K562 (cell line): ENCODE measurements around the gene USP24. TPM values are rescaled to one million over a fixed set of nuclear protein-coding genes. Genes with fewer than 3 reads are reported as not detected.
"Not testable (repeated sequence)": the region's sequence is repeated elsewhere in the genome, so short reads cannot be mapped to it uniquely, and the experiment has no call there.

Source experiments
- ATAC-seq: fragments of 200-7000 bp; cut with Tn5 transposase; 3 replicates; pipeline ENCODE4 v1.9.1; 2020; ENCODE audit warnings: moderate library complexity
- BruUV-seq: library from RNA; stranded (reverse); fragments of 400-500 nt; replicated peaks from 2 replicates; lab custom pipeline; 2021; lab: Mats Ljungman, UMichigan
- CTCF ChIA-PET: fragments of 300-600 bp; formaldehyde crosslinking; extraction: SDS; loops from one replicate; lab custom pipeline; 2021; ENCODE audit warnings: low intra/inter-chr PET ratio; lab: Yijun Ruan, JAX
- POLR2A ChIA-PET: fragments of 300-600, 350-650 bp; sonication (Branson Sonifier 250); formaldehyde crosslinking; extraction: SDS; loops from one replicate; lab custom pipeline; 2021; ENCODE audit warnings: antibody characterized with exemption, inconsistent platforms; lab: Yijun Ruan, JAX
- DNase-seq, 4 experiments: peaks; one replicate each; pipeline versions ENCODE4 v3.0.0 to v3.0.0-alpha.2; 2011 to 2018; ENCODE audit warnings: low spot score in 3 of 4, mixed read lengths in 3 of 4; ENCODE audit errors: extremely low read depth in 1 of 4
- FAIRE-seq: peaks from 2 replicates; lab custom pipeline; 2011; peaks lifted over from hg19 to GRCh38; lab: Jason Lieb, UNC
- H2AFZ ChIP-seq: 2 replicates; pipeline ENCODE4 v1.6.0; 2011; ENCODE audit warnings: low read depth, low read length, control low read depth, inconsistent platforms
- H3K27ac ChIP-seq: fragments of 200-600 bp; 3 replicates; pipeline ENCODE4 v1.8.0; 2011; ENCODE audit warnings: low read depth, mild to moderate bottlenecking, control low read depth, inconsistent platforms, low read length, moderate library complexity, mixed read lengths; ENCODE audit errors: extremely low read depth
- H3K27me3 ChIP-seq, 2 experiments: fragments of 300-600 bp in 1 of 2; 2 replicates in 1 of 2; 3 replicates in 1 of 2; pipeline versions ENCODE4 v1.6.0 to v1.8.0; 2011; ENCODE audit warnings: inconsistent platforms in 2 of 2, low read length in 2 of 2, mild to moderate bottlenecking in 1 of 2, mixed read lengths in 1 of 2, moderate library complexity in 1 of 2; ENCODE audit not compliant: control insufficient read depth in 2 of 2, insufficient read depth in 2 of 2
- H3K36me3 ChIP-seq: fragments of 300-600 bp; 3 replicates; pipeline ENCODE4 v1.8.0; 2011; ENCODE audit warnings: mild to moderate bottlenecking, low read length, inconsistent platforms; ENCODE audit not compliant: control insufficient read depth, insufficient read depth
- H3K4me1 ChIP-seq, 2 experiments: fragments of 200-600 bp in 1 of 2; replicated peaks in 1 of 2; 2 replicates in 1 of 2; 3 replicates in 1 of 2; pipeline versions ENCODE4 v1.5.1 to v1.8.0; 2011; ENCODE audit warnings: inconsistent platforms in 2 of 2, low read length in 2 of 2, mild to moderate bottlenecking in 1 of 2, mixed read lengths in 1 of 2, moderate library complexity in 1 of 2; ENCODE audit not compliant: control insufficient read depth in 2 of 2, insufficient read depth in 2 of 2
- H3K4me2 ChIP-seq: 2 replicates; pipeline ENCODE4 v1.6.1; 2011; ENCODE audit warnings: low read length, control low read depth, inconsistent platforms, mixed read lengths; ENCODE audit not compliant: insufficient read depth
- H3K4me3 ChIP-seq: fragments of 200-600 bp; sonication (generic), shearing (Covaris generic); 2 replicates; pipeline ENCODE4 v1.5.1; 2016; ENCODE audit warnings: control low read depth, inconsistent platforms
- H3K79me2 ChIP-seq: fragments of 200-600 bp; 3 replicates; pipeline ENCODE4 v1.8.0; 2011; ENCODE audit warnings: low read length, inconsistent platforms; ENCODE audit not compliant: control insufficient read depth, insufficient read depth
- H3K9ac ChIP-seq, 2 experiments: 2 replicates each; pipeline versions ENCODE4 v1.6.0 to v1.6.1; 2011; ENCODE audit warnings: low read depth in 2 of 2, low read length in 2 of 2, control low read depth in 1 of 2, inconsistent platforms in 1 of 2, mild to moderate bottlenecking in 1 of 2, mixed read lengths in 1 of 2; ENCODE audit not compliant: insufficient read depth in 1 of 2
- H3K9me1 ChIP-seq: one replicate; pipeline ENCODE4 v1.6.0; 2011; ENCODE audit warnings: inconsistent platforms, mild to moderate bottlenecking, low read length, moderate library complexity; ENCODE audit not compliant: control insufficient read depth, insufficient read depth
- H3K9me3 ChIP-seq: replicated peaks from 2 replicates; pipeline ENCODE4 v1.5.1; 2011; ENCODE audit warnings: low read depth, low read length, inconsistent platforms; ENCODE audit not compliant: control insufficient read depth, insufficient read depth
- H4K20me1 ChIP-seq: replicated peaks from 2 replicates; pipeline ENCODE4 v1.6.1; 2011; ENCODE audit warnings: low read length, inconsistent platforms, mixed read lengths; ENCODE audit not compliant: control insufficient read depth, insufficient read depth
- FOSL1 ChIP-seq: fragments of 200-800 bp; sonication (Bioruptor generic); conservative IDR thresholded peaks from 2 replicates; pipeline ENCODE4 v1.6.1; 2016; ENCODE audit warnings: missing genetic modification characterization, missing compliant biosample characterization
- ZNF165 ChIP-seq: fragments of 250-450 bp; sonication (Bioruptor Pico); IDR thresholded peaks from 2 replicates; pipeline ENCODE4 v1.4.0; 2020; ENCODE audit warnings: borderline replicate concordance
- ZNF217 ChIP-seq: sonication (generic); formaldehyde crosslinking; IDR thresholded peaks from 2 replicates; pipeline ENCODE4 v1.8.0; 2022; ENCODE audit warnings: mild to moderate bottlenecking, missing genetic modification reagents
- ZNF707 ChIP-seq: fragments of 250-450 bp; sonication (Bioruptor Pico); conservative IDR thresholded peaks from 2 replicates; pipeline ENCODE4 v1.8.0; 2022; ENCODE audit warnings: inconsistent platforms, mild to moderate bottlenecking, moderate library complexity
- ZNF780A ChIP-seq: fragments of 250-450 bp; sonication (Bioruptor Pico); IDR thresholded peaks from 2 replicates; pipeline ENCODE4 v1.5.0; 2021; ENCODE audit warnings: mild to moderate bottlenecking
- WGBS: fragments of 100-300 bp; shearing (Covaris generic); methylation state at CpG from one replicate; pipeline ENCODE4 v1.1.6; 2016; ENCODE audit warnings: low coverage, mixed read lengths; ENCODE audit not compliant: insufficient coverage; ENCODE audit errors: missing lambda C conversion rate; 5-methylcytosine and 5-hydroxymethylcytosine counted together
- in situ Hi-C: fragments of 300-500 bp; cut with MboI; formaldehyde crosslinking; loops from 4 replicates; pipeline ENCODE4 v1.15.0; 2018; ENCODE audit warnings: inconsistent platforms, mixed read lengths
- intact Hi-C: fragments of 100-400 bp; cut with micrococcal nuclease; formaldehyde crosslinking; loops from 2 replicates; pipeline ENCODE4 v1.14.2; 2022
- polyA plus RNA-seq, 8 experiments: library from polyadenylated mRNA; depleted of rRNA in 4 of 8; stranded (reverse) in 5 of 8; unstranded in 3 of 8; fragments of >200 nt; fragmentation: Nextera tagmentation in 2 of 8; fragmentation: Illumina TruSeq in 1 of 8; extraction: Ambion mirVana in 2 of 8; extraction: Trizol in 1 of 8; gene quantifications; 2 replicates each; pipeline versions ENCODE4 v1.2.1 to v1.2.3, GENCODE V29; 2011 to 2014; ENCODE audit warnings: inconsistent platforms in 1 of 8, missing spikeins in 1 of 8
- total RNA-seq, 7 experiments: library from RNA; depleted of rRNA in 6 of 7; stranded (reverse); fragments of >200 nt in 6 of 7; fragmentation: Illumina TruSeq in 2 of 7; extraction: Trizol in 2 of 7; gene quantifications; 2 replicates each; pipeline versions ENCODE4 v1.2.1 to v1.2.3, GENCODE V29; 2011 to 2021; ENCODE audit warnings: low replicate concordance in 1 of 7

Gene USP24
- total and polyA plus RNA-seq, 9 of the 15 experiments (the other 6 are each of a cell fraction or from before 2014, with no cell fraction given): 7.7 to 62.6 (median 36.8) TPM

DNA sequence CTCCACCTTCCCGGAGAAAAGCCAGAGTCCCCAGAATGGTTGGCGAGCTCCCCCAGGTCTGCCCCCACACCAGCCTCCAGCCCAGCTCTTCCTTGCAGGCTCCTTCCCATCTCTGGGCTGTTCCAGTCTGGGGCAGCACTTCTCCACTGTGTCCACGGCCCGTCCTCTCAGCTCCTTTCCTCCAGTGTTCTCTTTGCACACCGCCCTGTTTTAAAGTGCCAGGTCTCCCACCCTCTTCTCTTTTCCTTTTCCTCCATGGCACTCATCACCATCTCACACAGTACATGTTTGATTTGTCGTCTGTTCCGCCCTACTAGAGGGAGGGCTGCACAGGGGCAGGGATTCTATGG lies 181.9 kb downstream of the USP24 start:
- Histone ChIP-seq H3K9me3 (no peaks in the 10 kb centered on the region), H2AFZ (no peak overlapping the region; the same call in 1 of the 2 replicates), H3K4me2 (no peak overlapping the region), H3K27ac (no peak overlapping the region), H3K4me1 (peaks cover 6 to 20% of the 10 kb centered on the region in 2 experiments; a peak in 4 of 5 replicates), H4K20me1 (no peaks in the 10 kb centered on the region), H3K9me1 (no peaks in the 10 kb centered on the region), H3K9ac (no peak overlapping the region), H3K4me3 (no peak overlapping the region), H3K79me2 (no peaks in the 10 kb centered on the region), H3K27me3 (no peaks in the 10 kb centered on the region), H3K36me3 (no peaks in the 10 kb centered on the region)
- in situ Hi-C loops (no loop called here), intact Hi-C loops (no loop called here)
- TF ChIP-seq ZNF217 (CRISPR knock-in tag) (no peak), FOSL1 (no peak), ZNF780A (CRISPR knock-in tag) (no peak), ZNF165 (CRISPR knock-in tag) (no peak)
- ChIA-PET CTCF (no interaction called here), POLR2A (interaction anchor here (0.6 to 1.7 kb wide), 2 partner anchors 33 to 536 kb away, joined by 3 to 6 read pairs; no protein-coding TSS in a partner anchor)
- ATAC-seq (no peak; the same call in 2 of the 3 replicates), FAIRE-seq (no peak), DNase-seq (no peak)
- 38% methylated on average over 7 of the region's 7 CpGs for WGBS
- BruUV-seq: no TSS peak

- intact Hi-C loops, H3K4me3 ChIP-seq, H3K27me3 ChIP-seq, ATAC-seq, H3K9me3 ChIP-seq, H4K20me1 ChIP-seq, POLR2A ChIA-PET, CTCF ChIA-PET, H3K4me1 ChIP-seq, H3K4me2 ChIP-seq, H3K36me3 ChIP-seq, in situ Hi-C loops, BruUV-seq, FAIRE-seq, H3K27ac ChIP-seq, H3K79me2 ChIP-seq, H3K9me1 ChIP-seq, H2AFZ ChIP-seq, H3K9ac ChIP-seq, DNase-seq: not testable (repeated sequence)
- WGBS: 80% methylated on average over 5 of the region's 5 CpGs
- peak; percentile 82 for TF ChIP-seq ZNF707 (CRISPR knock-in tag)
These were observed 184.1 kb downstream of the USP24 start for GRCh38 chr1:55031098-55031497.

DNA sequence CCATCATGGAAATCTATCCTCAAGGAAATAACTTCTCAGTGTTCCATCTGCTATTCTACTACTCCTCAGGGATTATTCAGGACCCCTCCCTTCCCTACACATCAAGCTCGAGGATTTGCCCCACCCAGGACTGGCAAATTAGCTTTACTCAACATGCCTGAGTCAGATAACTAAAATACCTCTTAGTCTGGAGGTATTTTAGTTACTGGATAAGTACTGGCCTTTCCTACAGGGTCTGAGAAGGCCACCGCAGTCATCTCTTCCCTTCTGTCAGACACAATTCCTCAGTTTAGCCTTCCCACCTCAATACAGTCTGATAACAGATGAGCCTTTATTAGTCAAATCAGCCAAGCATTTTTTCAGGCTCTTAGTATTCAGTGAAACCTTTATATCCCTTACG lies 188.5 kb downstream of the USP24 start:
- DNase-seq, H3K4me1 ChIP-seq, H3K4me3 ChIP-seq, H3K27me3 ChIP-seq, H3K9me1 ChIP-seq, H3K27ac ChIP-seq, CTCF ChIA-PET, H2AFZ ChIP-seq, H3K9me3 ChIP-seq, H4K20me1 ChIP-seq, intact Hi-C loops, H3K36me3 ChIP-seq, BruUV-seq, H3K4me2 ChIP-seq, FAIRE-seq, in situ Hi-C loops, ATAC-seq, H3K9ac ChIP-seq, H3K79me2 ChIP-seq: not testable (repeated sequence)
- WGBS: 17% methylated on average over 1 of the region's 3 CpGs
- POLR2A ChIA-PET: interaction anchor here (0.6 kb wide), 1 partner anchor 461 kb away, joined by 3 read pairs; no protein-coding TSS in a partner anchor
